ENCODE data around the gene CALM3.
A peak's percentile ranks its signal among the peaks of the same experiment; 100 is the strongest.

Gene CALM3

GRCh38 chr19:46617601-46618000, 16.5 kb downstream of the CALM3 start:
- DNase-seq, result no peak

GRCh38 chr19:46618670-46619231, 17.6 kb downstream of the CALM3 start:
- DNase-seq, result no peak

- DNase-seq, result no peak
Measured at GRCh38 chr19:46620267-46620666, 19.1 kb downstream of the CALM3 start.

- no peak for DNase-seq
Measured at GRCh38 chr19:46620716-46621115, 19.6 kb downstream of the CALM3 start.

- DNase-seq, result no peak
Measured at GRCh38 chr19:46621191-46622117, 20.3 kb downstream of the CALM3 start.

GRCh38 chr19:46622118-46622446, 21.0 kb downstream of the CALM3 start:
- DNase-seq, result no peak

- no peak for DNase-seq
Measured at GRCh38 chr19:46623915-46624502, 22.9 kb downstream of the CALM3 start.

- DNase-seq, result no peak
Measured at GRCh38 chr19:46624958-46625661, 24.0 kb downstream of the CALM3 start, which contains the start of gene PTGIR. Gene PTGIR (minus strand): TSS chr19:46625089. CDS start chr19:46624225, 864 bp downstream.

- no peak for DNase-seq
Measured at GRCh38 chr19:46625731-46626130, 24.6 kb downstream of the CALM3 start.

- no peak for DNase-seq
Measured at GRCh38 chr19:46626446-46626845, 25.3 kb downstream of the CALM3 start.

- DNase-seq, result peak; percentile 63
Measured at GRCh38 chr19:46628970-46629369, 27.8 kb downstream of the CALM3 start.

GRCh38 chr19:46629546-46630025, 28.5 kb downstream of the CALM3 start:
- DNase-seq, result peak; percentile 95

GRCh38 chr19:46630586-46631205, 29.6 kb downstream of the CALM3 start:
- no peak for DNase-seq

GRCh38 chr19:46631481-46631880, 30.4 kb downstream of the CALM3 start:
- no peak for DNase-seq

- DNase-seq, result no peak
Measured at GRCh38 chr19:46633130-46633529, 32.0 kb downstream of the CALM3 start.

- DNase-seq, result peak; percentile 93
Measured at GRCh38 chr19:46634045-46634655, 33.0 kb downstream of the CALM3 start.

GRCh38 chr19:46634656-46635218, 33.6 kb downstream of the CALM3 start:
- no peak for DNase-seq

GRCh38 chr19:46635920-46636761, 35.0 kb downstream of the CALM3 start, which contains the start of gene GNG8:
Gene GNG8 (minus strand): TSS chr19:46636202. CDS start chr19:46634682, 1,520 bp downstream.
- peak; percentile 64 for DNase-seq

GRCh38 chr19:46637224-46637623, 36.1 kb downstream of the CALM3 start:
- no peak for DNase-seq

- DNase-seq, result peak; percentile 69
Measured at GRCh38 chr19:46639358-46640182, 38.4 kb downstream of the CALM3 start.
